Activated naive CD4-positive, alpha-beta T cell treated with Interleukin-2 at 50 U/mL for 16 hours (primary cell): ENCODE data around the gene EIF4E.
"Not testable (repeated sequence)": the region's sequence is repeated elsewhere in the genome, so short reads cannot be mapped to it uniquely, and the experiment has no call there.

Experiments
- DNase-seq: peaks from one replicate; pipeline ENCODE4 v3.0.0-alpha.2; 2020

EIF4E gene, protein sequence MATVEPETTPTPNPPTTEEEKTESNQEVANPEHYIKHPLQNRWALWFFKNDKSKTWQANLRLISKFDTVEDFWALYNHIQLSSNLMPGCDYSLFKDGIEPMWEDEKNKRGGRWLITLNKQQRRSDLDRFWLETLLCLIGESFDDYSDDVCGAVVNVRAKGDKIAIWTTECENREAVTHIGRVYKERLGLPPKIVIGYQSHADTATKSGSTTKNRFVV

DNA sequence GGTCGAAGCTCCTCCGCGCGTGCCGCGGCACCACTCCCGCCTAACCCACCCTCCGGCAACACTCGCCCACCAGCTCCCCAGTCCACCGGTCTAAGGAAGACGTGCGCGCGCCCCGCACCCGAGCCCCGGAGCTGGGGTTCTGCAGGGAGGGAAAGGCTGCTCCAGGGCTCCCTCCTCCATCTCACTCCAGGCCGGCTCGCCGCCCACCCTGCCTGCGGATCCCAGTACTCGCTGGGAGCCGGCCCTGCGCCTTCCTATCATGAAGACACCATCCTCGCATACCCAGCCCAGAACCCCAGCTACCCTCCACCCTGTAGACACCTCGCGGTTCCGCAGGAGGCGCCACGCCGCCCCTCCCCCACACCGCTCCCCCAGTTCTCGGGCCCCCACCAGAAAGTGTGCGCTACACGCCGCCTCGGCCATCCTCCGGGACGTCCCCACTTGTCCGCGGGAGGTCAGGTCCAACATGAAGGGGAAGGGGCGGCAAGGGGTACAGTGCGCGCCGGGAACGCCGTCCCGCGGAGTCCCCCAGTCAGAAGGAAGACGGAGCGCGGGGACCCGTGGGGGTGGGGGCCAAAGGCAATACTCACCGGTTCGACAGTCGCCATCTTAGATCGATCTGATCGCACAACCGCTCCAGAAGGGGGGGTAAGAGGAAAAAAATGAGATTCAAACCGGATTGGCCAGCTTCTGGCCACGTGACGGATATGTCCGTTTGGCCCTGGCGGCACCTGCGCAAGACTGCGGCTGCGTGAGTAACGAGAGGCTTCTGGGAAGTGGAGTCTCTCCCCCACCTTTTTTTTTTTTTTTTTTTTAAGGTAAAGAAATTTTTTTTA is at the start of gene EIF4E:
EIF4E (minus strand) TSS at position 629 of the 836 bp plus-strand sequence; CDS start at position 608, 21 bp downstream.
- peak; percentile 97 for DNase-seq

DNA sequence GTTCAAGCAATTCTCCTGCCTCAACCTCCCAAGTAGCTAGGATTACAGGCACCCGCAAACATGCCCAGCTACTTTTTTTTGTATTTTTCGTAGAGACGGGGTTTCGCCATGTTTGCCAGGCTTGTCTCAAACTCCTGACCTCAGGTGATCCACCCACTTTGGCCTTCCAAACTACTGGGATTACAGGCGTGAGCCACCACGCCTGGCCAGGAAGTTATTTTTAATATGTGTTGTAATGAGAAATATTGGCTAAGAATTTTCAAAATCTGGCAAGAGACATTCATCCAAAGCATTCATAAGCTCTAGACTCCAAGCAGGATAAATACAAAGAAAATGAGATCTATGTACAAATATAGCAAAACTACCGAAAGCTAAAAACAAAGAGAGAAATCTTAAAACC is 48.6 kb upstream of the EIF4E start:
- no peak for DNase-seq

DNA sequence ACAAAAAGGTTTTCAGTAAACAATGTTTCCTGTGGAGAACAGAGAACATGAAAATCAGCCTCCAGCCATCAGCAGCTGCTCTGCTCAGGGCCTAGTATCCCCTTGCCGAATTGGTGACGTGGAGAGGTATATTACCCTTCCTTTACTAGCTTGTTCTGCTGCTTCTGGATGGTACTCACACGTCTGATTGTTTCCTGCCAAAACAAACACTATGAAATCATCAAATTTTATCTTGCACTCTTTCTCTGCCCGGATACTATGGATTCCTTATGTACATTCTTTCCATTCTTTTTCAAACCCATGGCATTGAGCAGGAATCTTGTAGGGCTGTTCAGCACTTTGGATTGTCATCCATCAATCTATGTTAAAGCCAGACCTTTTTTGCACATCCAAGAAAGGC is 47.8 kb upstream of the EIF4E start:
- no peak for DNase-seq

DNA sequence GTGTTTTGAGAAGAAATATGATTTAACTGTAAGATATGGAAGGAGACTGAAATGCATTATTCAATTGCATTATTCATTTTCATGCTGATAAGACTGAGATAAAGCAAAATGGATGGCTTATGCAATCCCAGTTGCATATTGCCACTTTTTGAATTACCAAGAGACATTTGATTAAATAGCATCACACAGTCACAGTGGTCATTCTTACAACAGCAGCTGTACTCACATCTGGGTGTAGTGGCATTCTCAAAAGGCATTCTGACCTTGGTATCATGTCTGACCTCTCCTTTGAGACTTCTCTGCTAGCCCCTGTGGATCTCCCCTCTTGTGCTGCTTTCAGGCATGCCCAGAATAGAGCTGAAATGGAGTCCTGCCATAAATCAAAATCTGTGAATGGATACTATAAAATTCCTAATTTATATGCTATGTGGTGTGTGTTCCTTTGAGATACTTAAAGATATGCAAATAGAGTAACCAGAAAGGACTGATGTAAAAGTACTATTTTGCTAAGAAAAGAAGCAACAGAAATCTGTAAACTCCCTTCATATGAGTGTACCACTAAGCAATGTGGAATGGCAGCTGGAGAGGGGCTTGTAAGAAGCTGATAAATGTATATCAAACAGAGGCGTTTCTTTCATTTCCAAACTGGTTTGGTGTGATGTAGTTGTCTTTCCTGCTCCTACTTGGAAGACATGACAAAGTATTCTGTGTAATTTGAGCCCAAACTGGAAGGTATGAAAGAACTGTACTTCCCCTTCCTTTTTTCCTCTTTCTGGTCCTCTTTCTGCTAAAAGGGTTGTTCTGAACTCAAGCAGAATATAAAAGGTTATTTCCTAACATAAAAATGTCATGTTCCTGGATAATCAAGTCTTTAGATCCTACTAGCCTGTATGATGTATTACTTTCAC is 41.2 kb upstream of the EIF4E start:
- no peak for DNase-seq

DNA sequence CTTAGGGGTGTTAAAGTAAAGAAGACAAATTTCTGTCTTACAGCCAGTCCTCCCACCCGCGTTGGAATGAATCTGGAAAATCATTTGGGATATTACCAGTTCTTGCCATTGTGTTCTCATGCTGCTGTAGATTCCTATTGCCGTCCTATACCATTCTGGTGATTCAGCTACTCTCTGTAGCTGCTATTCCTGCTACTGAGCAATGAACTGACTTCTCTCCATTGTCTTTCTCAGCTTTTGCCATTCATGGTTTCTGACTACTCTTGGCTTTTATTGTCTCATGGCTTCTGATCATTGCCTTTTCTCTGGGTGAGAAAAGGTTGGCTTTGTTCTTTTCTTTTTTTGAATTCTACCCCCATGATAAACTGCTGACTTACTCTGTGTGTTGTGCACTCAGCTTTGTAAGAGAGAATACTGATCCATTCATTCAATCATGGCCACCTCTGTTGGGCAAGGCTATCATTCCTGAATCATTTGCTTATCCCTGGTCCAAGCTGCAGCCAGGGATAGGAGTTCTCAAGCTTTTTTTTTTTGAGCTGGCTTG is 38.9 kb upstream of the EIF4E start:
- DNase-seq: no peak

DNA sequence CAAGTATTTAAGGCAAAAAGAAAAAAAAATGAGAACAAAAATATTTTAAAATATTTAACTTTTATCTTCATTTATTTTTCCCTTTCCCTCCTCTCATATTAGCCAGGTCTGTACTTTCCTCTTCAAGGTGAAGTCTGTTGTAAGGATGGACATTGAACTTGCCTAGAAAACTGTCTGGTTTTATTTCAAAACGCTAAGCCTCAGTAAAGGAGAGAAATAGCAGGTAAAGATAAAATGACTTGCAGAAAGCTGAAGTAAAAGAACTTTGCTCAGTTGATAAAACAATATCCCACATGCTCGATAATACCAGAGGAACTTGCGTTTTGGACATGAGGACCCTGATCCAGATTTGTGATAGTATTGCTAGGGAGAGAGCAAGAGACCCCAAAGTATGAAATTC is 38.0 kb upstream of the EIF4E start:
- no peak for DNase-seq

DNA sequence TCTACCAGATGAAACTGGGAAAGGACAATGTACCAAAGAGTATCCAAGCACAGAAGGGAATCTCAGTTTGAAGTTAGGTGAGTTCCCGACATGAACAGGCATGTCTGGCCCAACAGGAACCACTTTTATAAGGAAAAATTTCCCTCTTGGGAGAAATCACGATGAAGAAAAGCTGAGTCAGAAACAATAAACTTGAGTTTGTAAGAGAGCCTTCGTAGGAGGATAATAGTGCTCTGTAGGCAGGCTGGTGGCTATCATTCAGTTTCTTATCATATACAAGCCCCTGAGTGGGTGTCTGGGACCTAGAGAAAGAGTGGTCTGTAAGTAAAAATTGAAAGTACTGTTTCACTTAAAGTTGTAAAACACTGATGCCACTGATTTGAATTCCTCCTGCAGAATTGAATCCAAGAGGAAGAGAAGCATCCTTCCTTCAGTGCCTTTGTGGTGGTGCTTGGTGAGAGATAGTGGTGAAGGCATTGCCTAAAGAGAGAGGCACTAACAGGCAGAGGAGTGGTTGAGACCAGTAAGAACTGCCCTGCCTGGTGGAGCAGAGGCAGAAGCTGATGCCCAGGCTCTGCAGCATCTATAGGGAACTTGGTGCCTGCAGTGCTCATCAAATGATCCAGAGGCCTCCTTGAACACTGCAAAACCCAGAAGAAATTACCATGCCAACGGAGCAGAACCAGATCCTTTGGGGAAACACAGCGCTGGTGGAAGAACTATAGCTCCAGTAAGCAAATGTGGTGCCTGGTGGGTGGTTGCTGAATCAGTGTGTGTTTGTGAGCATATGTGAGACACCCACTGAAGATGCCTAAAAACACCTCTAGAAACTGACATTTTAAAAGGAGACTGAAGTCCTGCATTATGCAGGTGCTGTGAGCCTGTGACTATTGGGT is 34.9 kb upstream of the EIF4E start:
- no peak for DNase-seq

DNA sequence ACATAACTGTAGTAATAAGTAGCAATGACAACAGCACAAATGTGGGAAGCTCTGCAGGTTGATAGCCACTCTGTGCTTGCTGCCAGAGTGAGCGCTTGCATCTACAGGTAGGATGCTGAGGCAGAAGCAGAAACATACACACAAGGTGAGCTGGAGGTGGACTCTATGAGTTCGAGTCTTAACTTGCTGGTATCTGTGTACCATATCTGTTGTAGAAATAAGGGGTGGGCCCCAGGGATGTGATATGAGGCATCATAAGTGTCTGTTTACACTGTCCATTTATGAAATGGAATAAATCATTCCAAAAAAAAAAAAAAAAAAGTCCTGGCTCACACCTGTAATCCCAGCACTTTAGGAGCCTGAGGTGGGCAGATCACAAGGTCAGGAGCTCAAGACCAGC is 32.8 kb upstream of the EIF4E start:
- DNase-seq: no peak

DNA sequence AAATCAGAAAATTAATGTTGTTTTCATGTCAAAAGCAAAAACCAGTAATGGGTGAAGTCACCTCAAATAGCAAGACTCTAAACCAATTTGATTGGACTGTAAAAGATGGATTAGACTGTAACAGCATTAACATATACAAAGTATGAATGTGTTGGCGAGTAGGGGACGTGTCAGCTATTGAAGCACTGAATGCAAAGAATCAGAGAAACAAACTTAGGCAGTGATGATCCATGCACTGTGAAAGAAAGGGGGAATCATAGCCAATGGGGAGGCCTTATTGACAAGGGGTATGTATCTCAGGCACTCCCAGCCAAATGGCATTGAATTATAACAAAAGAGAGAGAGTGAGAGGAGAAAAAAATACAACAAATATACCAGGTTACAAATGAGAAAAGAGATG is 30.5 kb upstream of the EIF4E start:
- DNase-seq: no peak

DNA sequence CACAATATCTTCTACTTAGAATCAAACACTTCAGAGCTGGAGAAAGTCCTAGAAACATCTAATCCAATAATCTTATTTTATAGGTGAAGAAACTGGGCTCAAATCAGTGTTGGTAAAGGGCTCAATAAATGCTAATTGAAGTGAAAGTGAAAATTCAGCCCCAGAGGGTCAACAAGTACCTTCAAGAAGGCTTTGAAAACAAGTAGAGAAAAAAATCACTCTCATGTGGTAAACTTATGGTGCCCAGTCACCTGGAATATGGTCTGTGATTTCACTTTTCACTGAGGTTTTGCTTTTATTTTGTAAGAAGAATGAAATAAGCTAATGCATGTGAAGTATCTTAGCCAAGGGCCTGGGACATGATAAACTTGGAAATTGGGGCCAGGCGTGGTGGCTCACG is 29.1 kb upstream of the EIF4E start:
- no peak for DNase-seq

DNA sequence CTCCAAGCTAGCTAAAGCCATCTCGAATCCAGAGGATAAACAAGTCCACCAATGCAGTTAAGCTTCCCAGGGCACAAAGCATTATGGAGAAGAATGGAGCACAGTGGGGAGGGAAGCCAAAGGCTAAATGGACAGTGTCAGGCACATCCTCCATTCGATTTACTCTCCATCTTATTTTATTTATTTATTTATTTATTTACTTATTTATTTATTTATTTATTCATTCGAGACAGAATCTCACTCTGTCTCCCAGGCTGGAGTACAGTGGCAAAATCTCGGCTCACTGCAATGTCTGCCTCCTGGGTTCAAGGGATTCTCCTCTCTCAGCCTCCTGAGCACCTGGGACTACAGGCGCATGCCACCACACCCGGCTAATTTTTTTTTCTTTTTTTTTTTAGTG is 26.3 kb upstream of the EIF4E start:
- DNase-seq: no peak

DNA sequence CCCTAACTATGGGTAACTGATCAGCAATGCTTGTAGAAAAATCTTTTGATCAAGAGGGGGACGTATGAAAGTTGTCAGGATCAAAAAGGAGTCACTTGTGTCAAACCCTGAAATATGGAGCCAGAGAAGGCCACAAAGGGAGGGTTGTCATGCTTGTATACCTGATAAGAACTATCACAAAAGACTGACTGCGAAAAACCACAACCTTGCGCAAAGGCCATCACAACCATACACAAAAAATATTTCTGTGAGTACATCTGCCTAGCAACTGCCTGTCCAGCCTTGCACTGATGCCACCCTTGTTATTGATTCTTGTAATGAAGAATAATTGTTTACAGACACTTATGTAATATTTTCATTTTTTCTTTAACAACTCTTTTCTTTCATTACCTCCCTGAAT is 22.8 kb upstream of the EIF4E start:
- DNase-seq: no peak

DNA sequence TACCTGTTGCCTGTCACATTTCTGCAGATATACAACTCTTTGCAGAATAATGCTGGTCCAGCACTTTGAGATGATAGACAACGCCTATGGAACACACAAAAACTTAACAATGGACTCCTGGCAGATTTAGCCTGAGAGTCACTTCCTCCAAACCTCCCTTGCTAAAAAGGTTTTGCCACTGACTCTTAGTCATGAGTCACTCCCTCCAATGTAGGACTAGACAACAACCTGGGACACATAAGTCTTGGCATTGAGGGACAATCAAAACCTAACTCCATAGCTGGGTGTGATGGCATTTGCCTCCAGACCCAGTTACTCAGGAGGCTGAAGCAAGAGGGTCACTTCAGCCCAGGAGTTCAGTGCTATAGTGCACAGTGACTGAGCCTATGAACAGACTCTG is 22.0 kb upstream of the EIF4E start:
- no peak for DNase-seq

DNA sequence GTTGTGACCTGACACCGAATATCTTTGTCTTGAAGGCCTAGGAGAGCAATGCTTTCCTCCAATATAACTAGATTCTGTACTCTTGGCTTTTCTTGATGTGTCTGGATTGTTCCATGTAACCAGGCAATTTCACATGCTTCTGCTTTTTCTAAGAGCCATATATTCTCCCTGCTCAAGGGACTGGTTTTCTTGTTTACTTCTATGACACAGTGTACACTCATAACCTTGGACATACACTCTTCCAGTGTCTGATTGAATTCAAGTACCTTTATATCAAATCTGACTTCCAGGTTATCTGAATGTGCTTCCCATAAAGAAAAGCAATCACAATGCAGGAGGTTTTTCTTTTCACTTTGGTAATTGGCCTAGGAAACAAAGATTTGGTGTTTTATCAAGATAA is 17.4 kb upstream of the EIF4E start:
- DNase-seq: no peak

DNA sequence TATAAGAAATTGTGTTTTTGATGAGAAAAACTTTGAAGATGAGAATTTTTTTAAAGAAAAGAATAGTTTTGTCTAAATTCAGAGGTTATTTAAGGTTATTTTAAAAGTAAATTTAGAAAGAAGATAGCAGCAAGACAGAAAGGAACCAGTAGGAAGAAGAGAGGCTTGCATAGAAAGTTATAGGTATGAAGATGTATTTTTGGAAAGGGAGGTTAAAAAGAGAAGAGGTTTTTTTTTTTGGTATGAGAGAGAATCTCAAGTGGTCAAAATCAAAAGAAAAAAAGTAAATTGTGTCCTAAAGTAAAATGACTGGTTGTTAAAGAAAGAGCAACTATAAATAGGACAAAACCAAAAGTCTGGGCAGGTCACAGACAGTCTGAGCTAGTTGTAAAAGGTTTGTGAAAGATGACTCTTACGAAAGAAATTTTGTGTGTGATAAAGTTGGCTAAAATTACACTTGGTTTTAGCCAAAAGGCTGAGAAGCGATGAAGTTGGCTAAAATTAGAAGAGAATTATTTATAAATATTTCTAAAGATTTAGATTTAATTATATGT is 16.4 kb upstream of the EIF4E start:
- no peak for DNase-seq

DNA sequence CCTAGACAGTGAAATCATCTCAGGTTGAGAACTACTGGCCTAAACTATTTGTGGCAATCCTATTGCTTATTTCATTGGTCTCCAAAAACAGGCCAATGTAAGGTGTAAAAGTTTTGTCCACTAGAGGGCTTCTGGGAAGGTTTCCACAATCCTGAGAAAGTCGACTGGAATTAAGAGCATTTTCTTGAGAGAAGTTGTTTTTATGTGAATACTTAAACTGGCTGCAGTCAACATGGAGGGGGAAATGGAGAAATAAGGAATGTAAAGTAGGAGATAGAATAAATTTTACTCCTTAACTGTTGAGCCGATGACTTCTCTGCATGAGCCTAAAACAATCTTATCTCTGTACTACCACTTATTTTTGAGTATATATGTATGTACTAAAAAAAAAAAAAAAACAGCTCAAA is 11.0 kb upstream of the EIF4E start:
- no peak for DNase-seq

DNA sequence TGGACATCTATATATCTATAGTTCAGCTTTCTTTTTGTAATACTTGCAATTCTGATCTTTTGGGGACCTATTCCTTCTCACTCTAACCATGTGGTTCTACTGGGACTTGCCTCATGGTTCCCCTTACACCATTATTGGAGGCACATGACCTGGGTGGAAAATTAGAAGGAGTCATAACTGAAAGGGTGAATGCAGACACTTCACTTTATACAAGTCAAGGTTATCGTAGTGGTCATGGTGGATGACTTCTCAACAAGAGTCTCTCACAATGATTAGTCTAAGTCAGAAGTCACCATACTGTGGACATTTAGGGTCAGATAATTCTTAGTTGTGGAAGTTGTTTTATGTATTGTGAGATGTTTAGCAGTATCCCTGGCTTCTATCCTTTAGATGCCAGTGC is 10.5 kb upstream of the EIF4E start:
- no peak for DNase-seq

DNA sequence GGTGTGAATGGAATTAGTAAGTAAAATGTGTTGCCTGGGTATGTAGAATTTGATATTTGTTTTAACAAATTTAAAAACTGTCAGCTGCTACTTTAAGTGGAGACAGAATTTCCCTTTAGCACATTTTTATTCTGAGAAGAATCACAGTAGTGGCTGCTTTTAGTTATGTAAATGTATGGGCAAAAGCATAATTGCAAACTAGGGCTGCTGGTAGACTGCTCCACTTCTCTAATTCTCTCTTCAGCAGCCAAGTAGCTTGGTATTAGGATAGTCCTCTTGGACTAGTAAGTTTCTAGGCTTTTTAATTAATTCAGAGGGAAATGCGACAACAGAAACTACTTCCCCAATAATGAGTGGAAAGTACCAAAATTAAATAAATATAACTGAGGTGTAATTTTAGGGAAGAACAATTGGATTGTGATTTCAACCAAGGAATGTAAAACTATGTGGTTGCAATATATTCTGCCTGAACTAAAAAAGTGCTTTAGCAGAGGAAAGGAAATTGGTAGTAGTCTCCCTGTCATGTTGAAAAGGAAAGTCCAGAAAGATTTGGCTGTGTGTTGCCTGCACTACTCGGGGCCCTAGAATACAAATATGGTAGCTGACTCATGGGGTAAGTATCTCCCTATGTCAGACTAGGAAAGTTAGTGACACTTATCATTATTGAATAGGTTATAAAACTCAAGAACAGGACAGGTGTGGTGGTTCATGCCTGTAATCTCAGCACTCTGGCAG is 9.2 kb upstream of the EIF4E start:
- DNase-seq: no peak

DNA sequence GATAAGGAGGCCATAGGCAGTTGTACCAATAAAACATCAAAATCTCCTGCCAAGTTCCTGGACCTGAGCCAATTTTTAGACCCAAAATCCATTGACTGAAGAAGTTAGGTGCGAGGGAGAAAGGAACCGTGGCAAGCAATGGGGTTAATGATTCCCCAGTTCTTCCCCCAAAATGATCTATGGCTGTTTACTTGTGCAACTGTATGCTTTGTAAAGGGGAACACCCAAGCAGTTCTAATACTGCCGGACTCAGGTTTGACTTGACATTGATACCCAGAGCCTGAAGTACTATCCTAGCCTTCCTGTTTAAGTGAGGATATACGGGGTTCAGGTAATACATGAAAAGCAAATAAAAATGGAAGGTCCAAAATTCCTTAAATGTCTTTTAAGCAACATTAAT is 6.7 kb upstream of the EIF4E start:
- no peak for DNase-seq

DNA sequence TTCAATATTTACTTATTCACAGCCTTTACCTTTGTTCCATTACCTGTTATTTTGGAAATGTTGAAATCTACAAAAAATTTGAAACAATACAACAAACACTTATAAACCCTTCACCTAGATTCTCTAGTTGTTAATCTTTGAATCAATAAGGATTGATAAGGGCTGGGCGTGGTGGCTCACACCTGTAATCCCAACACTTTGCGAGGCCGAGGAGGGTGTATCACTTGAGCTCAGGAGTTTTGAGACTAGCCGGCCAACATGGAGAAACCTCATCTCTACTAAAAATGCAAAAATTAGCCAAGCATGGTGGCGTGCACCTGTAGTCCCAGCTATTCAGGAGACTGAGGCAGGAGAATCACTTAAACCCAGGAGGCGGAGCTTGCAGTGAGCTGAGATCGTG is 5.9 kb upstream of the EIF4E start:
- DNase-seq: not testable (repeated sequence)

DNA sequence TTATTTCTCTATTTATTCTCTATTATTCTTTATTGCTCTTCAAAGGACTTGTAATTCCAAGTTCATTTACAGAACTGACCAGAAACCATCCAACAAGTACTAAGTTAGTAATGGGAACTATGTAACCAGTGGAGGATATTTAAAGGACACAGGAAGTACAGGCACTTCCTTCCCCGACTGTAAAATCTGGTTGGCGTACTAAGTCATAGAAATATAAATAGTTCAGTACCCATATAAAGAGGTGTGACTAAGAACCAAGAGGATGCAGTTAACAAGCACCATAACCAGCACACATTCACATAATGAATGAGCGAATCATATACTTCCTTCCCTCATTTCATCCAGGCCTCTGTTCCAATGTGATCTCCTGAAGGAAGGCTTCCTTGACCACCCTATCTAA is 3.6 kb upstream of the EIF4E start:
- DNase-seq: no peak
